H4 (cell line): Measurements from ENCODE around the gene CSTPP1. TPM values are rescaled to one million over a fixed set of nuclear protein-coding genes. Genes with fewer than 3 reads are reported as not detected.
"Not testable (repeated sequence)": the region's sequence is repeated elsewhere in the genome, so short reads cannot be mapped to it uniquely, and the experiment has no call there.

Source experiments
- DNase-seq: peaks from one replicate; pipeline ENCODE4 v3.0.0-alpha.2; 2015; ENCODE audit warnings: low spot score
- total RNA-seq: library from RNA; depleted of rRNA; stranded (reverse); fragments of >200 nt; shearing (Covaris generic); gene quantifications from 2 replicates; pipeline ENCODE4 v1.2.3, GENCODE V29; 2014

CSTPP1 gene
- total RNA-seq, 1 experiment from 2014 or later: 22.8 TPM

DNA sequence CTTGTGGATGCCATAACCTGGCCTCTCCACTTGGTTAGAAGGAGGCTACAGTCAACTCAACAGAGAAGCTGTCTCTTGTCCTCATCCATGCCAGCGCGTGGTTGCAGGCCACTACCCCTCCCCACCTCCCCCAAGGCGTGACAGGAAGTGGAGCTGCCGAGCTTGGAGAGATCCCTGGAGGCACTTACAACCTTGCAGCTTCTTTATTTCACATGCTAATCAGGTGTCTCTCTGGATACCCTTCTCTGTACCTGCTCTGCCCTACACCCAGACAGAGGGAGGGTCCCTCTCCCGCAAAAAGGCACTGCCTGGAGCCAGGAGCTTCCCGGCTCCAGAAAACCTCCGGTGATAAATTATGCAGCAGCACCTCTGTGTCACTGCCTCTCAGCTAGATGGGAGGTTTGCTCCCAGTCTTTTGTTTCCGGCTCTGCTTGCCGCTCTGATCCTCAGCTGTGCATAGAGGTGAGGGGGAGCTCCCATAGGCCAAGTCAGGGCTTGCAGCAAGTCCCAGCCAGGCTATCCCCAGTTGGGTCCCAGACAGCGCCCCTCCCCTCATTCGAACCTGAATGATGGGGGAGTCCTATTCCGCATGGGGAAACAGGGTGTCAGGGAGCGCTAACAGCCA lies 23.9 kb upstream of the CSTPP1 start:
- DNase-seq: no peak

DNA sequence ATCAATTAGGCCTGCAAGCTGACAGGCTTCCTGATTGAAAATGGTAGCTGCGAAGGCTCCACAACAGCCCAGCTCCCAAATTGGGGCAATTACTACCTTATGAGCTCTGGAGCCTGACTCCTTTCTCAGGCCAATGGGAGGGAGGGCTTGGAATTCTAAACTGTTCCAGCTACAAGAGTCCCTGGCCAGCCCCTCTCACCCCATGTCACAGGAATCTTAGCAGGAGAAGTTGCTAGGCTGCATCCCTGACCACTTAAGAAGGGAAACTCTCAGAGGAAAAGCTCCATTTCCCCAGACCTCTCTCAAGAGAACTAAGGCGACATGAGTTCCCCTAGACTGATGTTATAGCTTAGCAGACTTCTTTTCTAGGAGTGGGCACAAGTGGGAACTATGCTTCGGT lies 23.1 kb upstream of the CSTPP1 start:
- no peak for DNase-seq

DNA sequence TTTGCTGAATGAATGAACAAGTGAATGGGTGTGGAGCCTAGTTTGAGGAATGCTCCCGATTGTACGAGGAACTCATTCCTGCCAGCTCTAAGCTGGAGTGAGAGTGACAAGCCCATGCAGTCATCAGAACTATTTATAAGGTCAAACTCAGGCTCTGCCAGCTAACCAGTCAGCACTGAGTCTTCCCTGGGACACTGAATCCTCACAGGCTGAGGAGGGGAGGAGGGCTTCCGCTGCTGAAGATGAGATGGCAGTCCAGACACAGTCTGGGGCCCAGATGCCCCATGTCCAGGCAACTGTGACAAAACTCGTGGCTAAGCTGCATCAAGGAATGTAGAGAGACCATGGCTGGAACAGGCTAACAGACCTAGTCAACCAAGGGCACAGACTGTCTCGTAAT lies 22.2 kb upstream of the CSTPP1 start:
- DNase-seq: no peak

DNA sequence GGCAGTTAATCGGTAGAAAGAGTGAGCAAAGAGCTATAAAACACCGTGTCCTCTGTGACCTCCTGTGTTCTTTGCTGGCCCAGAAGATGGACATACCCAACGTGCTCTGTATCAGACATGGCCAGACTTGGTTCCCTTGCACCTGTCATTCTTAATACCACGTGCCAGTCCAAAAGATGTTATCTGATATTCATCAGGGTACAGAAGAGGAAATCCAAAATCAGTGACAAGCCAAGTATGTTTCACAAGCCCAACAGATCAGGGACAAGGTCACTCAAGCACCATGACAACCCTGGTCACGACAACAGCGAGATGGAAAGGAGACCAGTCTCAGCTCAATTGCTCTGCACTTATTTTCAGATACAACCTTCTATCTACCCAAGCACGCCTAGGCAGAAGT lies 21.7 kb upstream of the CSTPP1 start:
- DNase-seq: no peak

DNA sequence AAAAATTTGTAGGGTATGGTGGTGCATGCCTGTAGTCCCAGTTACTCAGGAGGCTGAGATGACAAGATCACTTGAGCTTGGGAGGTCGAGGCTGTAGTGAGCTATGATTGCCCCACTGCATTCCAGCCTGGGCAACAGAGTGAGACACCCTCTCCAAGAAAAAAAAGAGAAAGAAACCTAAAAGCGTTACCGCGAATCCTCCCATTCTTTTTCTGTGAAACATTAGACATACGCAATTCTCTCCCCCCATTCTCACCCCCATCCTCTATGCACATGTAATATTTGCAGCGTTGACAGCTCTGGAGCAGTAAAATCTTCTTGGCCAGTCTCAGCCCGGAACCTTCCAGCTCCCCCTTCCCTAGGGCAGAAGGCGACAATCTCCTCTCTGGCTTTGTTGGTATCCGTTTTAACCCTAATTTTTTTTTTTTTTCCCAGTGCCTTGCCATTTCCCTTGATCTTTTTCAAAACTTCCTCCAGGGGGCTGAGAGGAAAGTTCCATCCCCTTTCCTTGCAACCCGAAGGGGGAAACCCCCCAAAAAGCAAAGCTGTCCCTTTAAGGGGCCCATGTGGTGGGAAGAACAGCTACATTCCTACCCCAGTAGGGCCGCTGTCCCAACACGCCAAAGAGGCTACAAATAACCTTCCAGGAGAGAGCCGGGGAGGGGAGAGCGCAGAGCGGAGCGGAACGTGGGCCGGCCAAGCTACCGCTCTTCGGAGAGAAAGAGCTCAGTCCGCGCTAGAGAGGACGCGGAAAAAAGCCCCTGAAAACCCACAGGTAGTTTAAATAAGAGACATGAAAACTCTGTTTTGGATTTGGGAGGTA lies 20.1 kb upstream of the CSTPP1 start:
- DNase-seq: no peak

DNA sequence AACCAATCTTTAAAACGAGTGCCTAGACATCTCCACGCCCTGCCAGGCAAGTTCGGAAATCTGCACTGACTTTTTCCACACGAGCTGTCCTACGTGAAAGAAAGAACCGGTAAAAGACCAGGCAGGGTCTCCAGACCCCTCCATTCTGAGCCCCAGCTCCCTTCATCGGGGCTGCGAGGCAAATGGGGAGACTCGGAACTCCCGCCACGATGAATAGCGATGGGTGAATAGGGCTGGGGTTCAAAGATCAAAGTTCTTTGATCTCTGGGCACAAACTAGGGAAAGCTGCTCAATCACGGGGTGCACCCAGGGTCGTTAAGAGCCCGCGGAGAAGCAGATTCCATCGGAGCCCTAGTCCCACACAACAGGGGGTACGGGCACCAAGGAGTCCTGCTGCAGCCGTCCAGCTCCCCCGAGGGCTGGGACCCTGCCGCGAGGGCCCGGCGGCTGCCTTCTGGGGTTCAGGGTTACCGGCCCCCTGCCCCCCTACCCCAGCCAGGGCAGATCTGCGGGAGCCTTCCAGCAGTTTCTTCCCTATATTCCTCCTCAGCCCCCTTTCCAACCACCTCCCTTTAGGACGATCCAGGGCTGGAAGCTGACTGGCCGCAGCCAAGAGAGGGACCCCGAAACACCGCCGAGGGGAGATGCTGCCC lies 19.3 kb upstream of the CSTPP1 start:
- no peak for DNase-seq

DNA sequence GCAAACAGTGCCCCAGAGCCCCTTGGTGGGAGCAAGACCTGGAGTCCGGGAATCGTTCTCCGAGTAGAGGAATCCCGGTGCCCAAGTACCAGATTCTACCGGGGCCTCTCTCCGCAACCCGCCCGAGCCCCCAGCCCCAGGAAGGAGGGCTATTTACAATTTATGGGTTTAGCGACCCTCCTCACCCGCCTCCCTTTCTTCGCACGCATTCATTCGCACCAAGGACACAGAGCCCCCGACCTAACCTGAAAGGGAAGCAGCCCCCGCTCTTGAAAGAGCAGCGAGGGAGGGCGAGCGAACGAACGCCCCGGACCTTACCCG lies 18.8 kb upstream of the CSTPP1 start:
- DNase-seq: no peak

DNA sequence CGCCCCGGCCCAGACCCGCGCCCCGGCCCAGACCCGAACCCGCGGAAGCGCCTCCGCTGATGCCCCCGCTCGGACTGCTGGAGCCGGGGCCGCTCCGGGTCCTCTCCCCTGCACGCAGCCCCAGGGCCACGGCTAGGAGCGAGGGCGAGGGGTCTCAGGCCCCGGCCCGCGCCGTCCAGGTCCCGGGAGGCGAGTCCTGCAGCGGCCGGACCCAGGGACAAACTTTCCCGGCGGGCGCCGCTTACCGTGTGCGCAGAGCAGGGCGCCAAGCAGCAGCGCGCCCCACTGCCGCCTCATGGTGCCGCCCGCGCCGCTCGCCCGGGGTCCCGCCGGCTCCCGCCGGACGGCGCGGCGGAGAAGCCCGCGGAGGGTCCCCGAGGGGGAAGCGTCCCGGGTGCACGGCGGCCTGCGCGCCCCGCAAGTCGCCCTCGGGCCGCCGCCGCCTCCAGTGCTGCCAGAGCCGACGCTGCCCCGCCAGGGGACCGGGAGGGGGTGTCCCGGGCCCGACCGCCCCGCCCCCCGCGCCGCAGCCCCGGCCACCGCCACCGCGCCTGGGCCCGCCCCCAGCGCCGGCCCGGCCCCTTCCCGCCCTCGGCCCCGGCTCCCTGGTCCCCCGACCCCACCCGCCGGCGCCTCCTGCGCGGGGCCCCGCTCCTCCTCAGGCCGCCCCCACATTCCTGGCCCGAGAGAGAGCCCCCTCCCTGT lies 18.3 kb upstream of the CSTPP1 start, which contains the start of gene LRP4:
LRP4 (minus strand) TSS at position 468 of the 705 bp plus-strand sequence; CDS start at position 297, 171 bp downstream.
- no peak for DNase-seq

DNA sequence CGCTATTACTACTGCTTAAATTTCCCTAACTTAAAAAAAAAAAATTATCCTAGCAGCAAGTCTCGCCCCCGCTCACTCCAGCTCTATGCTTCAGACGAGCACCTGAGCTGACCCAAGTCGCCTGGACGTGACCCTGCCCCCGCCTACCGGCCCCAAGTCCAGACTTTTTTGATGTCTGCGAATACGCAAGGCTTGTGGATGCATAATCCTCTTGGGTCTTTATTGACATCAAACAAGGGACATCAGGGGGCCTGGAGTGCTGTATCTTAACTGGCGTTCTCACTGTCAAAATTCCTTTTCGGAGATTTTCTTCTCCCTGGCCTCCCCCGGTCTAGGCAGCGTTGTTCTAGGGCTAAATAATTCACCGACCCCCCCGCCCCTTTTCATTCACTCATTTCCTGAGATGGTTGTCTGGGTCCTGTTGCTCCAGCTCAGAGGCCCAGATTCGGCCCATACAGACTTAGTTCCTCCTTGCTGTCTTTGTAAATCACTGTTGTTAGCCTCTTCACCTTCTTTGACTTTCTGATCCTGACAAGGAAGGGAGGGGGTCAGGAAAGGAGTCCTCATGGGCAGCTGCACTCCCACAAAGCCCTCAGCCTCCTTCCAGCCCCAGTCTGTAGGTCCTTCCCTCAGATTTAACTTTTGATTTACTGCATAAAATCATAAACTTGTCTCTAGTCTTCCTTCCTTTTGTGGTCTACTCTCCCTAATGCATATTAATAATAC lies 17.6 kb upstream of the CSTPP1 start:
- no peak for DNase-seq

DNA sequence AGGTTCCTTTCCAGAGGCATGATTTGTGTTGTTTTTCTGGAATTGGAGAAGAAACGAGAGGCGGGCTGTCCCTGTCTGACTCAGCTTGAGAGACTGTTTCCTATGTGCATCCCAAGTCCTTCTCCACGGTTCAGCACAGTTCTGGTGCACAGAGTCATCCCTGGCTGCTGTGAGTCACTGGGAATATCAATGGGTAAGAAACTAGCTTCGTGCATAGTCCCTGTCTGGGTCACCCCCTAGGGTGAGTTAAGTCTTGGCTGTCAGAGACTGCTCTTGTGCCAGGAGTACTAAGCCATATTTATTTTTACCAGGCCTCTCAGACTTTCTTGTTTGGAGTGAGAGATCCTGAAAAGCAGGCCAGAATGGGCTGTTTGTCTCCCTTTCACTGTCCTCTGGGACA lies 15.8 kb upstream of the CSTPP1 start:
- peak; percentile 40 for DNase-seq

DNA sequence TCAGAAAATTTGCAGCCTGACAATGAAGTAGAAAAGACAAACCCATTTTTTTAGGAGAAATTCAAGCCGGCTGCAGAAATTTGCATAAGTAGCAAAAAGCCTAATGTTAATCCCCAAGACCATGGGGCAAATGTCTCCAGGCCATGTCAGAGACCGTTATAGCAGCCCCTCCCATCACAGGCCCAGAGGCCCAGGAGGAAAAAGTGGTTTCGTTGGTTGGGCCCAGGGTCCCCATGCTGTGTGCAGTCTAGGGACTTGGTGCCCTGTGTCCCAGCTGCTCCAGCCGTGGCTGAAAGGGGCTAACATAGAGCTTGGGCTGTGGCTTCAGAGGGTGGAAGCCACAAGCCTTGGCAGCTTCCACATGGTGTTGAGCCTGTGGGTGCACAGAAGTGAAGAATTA lies 8.6 kb upstream of the CSTPP1 start:
- DNase-seq: not testable (repeated sequence)

DNA sequence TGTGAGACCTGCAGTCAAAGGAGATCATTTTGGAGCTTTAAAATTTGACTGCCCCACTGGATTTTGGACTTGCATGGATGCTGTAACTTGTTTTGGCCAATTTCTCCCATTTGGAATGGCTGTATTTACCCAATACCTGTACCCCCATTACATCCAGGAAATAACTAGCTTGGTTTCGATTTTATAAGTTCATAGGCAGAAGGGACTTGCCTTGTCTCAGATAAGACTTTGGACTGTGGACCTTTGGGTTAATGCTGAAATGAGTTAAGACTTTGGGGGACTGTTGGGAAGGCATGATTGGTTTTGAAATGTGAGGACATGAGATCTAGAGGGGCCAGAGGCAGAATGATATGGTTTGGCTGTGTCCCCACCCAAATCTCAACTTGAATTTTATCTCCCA lies 7.9 kb upstream of the CSTPP1 start:
- not testable (repeated sequence) for DNase-seq

DNA sequence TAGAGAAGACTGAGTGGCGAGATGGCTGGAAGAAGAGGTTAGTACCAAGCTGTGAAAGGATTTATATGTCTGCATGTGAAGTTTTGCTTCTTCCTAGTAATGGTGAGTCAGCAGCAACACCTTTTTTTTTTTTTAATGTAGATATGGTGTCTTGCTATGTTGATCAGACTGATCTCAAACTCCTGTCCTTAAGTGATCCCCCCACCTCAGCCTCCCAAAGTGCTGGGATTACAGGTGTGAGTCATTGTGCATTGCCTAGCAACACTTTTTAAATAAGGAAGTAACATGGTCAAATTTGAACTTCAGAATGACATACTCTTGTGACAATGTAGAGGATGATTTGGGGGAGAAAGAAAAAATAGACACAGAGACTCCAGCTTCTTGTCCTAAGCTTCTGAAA lies 6.5 kb upstream of the CSTPP1 start:
- DNase-seq: peak; percentile 29

DNA sequence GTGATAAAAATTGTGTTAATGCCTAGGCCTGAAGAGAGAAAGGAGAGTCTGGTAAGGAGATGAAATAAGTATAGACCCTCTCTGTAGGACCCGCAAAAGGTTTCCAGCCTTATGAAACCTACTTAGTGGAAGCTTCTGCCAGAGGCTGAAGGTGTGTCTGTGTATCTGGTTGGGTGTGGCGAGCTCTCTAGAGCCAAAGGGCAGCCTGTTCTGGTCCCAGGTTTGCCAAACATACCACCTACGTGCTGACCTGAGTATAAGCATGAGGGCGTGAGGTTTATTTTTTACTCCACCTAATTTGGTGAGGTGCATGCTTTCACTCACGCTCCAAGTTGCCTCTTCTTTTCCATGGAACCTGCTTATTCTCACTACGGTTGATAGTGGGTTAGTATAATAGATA lies 5.6 kb downstream of the CSTPP1 start:
- DNase-seq: no peak

DNA sequence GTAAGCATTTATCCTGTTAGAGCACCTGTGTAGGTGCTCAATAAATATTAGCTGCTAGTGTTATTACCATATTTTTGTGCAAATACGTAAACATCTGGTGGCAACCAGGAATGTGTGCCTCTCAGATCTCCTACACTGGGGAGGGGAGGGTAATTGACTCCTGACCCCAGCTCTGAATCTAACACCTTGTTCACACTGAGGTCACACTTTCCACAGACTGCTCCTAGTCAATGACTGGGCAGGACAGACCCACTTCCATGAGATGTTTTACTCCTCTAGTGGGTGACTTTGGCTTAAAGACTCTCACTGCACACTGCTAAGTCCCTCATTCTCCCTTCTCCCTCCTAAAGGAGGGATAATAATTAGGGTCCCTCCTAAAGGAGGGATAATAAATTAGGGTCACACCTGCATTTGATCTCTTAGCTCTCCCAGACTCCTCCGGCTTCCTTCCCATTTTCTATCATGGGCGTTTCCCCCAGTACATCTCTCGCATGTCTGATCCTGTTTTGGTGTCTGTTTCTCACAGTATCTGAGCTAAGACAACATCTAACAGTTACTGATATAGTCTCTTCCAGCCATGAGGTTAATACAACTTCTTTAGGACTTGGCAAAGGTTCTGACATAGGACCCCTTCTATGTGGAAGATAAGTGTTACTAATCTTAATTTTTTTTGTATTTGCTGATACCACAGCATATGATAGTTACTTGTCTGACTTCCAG lies 8.0 kb downstream of the CSTPP1 start:
- DNase-seq: no peak

DNA sequence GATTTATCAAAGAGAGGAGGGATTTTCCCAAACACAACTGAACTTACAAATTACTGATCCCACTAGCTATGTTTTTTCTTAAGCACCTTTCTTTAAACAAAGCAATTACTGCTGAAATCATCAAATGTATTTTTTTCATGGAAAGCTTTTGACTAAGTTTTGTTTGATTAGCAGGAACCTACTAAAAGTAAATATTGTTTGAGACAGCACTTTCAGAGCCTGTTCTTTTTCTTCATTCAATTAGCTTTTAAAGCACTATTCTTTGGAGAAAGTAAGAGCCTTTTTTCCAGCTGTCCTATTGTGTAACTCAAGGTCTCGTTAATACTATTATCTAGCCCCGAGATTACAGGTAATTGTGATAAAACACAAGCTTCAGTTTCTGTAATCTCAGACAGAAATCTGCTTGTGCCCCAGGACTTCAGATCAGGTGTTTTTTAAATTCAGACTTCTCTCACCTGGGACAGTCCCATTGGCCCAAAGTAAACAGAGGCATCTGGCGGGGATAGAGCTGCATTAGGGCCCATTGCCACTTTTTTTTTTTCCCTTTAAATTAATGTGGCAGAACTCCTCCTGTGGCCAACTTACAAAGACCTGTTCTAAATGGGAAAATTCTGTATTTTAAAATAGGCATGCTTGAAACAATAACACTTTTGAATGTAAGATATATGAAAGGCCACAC lies 11.0 kb downstream of the CSTPP1 start:
- DNase-seq: no peak

DNA sequence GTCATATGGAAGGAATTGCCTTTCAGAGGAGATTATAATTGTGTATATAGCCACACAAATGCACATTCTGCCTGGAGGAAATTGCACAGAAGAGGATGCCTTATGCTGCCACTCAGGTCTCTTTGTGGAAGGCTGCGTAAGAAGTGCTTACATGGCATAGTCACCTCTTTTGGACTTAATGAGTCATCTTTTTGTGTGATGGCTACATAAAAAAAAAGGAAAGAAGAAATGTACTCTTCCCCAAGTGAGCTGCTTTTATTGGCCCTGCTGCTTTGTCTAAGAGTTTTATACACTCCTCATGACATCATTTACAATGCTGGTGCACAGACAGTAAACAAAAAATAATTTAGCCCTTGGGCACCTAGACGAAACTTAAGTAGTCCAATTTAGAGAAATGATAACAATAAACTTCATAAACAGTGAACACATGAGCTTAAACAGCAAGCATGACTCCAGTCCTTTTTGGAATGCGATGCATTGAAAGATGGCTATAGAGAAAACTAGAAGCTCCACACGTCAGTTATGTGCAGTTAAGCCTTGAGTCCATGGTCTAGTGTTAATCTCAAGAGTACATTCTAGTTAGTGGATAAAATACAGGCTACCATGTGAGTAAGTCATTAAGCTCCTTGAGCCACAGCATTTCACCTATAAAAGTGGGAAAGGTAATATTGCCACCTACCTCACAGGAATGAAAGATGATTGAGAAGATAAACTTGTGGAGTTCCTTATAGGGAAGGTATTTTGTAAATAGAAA lies 12.0 kb downstream of the CSTPP1 start:
- DNase-seq: peak; percentile 71

DNA sequence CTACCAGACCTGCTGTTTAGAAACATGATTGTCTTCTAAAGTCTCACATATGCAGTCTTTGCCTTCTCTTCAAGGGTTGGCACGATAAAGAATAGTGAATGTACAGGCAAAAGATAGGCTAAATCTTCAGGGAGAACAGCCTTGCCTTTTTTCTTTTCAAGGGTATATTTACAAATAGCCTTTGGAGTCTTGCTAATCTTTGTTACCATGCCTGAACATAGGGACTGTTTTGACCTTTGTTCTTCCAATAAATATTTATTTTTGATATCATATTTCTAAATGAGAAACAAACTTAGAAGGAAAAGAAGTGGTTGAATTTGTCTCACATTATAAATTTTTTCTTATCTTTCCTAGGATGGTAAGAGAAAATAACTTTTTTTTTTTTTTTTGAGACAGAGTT lies 12.7 kb downstream of the CSTPP1 start:
- no peak for DNase-seq

DNA sequence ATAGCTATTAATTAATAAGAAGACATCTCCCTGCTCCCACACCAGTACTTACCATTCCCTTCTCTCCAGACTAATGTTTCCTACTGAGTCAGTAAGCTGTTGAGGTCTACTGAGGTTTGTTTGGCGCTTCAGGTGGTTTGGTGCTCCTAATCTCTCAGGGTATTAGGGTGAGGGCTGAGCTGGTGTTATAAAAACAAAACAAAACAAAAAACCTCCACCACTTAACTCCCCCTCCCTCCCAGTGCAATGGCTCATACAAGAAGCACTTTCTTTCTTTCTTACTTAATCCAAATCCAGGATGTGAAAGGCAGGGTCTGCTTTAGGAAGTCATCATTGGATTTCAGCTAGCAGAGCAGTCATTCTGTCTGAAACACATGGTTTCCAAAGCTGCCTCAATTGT lies 15.3 kb downstream of the CSTPP1 start:
- no peak for DNase-seq

DNA sequence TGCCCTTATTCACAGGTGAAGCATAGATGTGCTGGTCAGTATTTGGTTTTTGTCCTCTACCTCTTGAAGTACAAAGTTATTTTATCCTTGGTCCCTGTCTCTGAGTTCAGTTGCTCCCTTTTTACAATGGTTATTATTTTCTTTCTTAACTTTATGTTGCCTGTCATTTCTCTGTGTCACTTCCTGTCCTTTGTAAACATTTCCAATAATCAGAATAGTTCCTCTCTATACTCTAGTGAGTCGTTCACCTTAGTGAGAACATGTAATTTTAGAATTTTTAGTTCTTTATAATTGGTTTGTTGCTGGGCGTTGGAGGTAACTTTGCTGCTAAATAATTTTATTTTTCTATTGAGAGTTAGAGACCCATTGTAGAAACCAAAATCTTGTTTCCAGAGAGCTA lies 16.0 kb downstream of the CSTPP1 start:
- DNase-seq: no peak
